Panc1 (cell line): Measurements from ENCODE around the gene TSKU. TPM values are rescaled to one million over a fixed set of nuclear protein-coding genes. Genes with fewer than 3 reads are reported as not detected.

Experiments used
- ATAC-seq: fragments of 200-7000 bp; cut with Tn5 transposase; 2 replicates; pipeline ENCODE4 v1.9.1; 2020; ENCODE audit warnings: mild to moderate bottlenecking, moderate library complexity
- BruUV-seq: library from RNA; stranded (reverse); fragments of 400-500 nt; replicated peaks from 2 replicates; lab custom pipeline; 2021; lab: Mats Ljungman, UMichigan
- CTCF ChIA-PET: fragments of 300-600 bp; sonication (Branson Sonifier 250); formaldehyde crosslinking; loops from one replicate; lab custom pipeline; 2022; ENCODE audit warnings: antibody characterized with exemption; lab: Charles Lee
- POLR2A ChIA-PET: fragments of 300-600 bp; sonication (Branson Sonifier 250); formaldehyde crosslinking; loops from one replicate; lab custom pipeline; 2022; ENCODE audit warnings: antibody characterized with exemption; lab: Charles Lee
- DNase-seq: peaks from one replicate; pipeline ENCODE4 v3.0.0-alpha.2; 2010; ENCODE audit warnings: low read depth, low spot score
- H3K27ac ChIP-seq: 2 replicates; pipeline ENCODE4 v1.5.1; 2011; ENCODE audit warnings: mild to moderate bottlenecking, low read length, inconsistent platforms
- H3K27me3 ChIP-seq: fragments of 200-500 bp; sonication (Bioruptor generic); 2 replicates; pipeline ENCODE4 v1.6.0; 2014; ENCODE audit warnings: low read length, inconsistent platforms; ENCODE audit not compliant: control insufficient read depth, insufficient read depth
- H3K36me3 ChIP-seq: fragments of 200-500 bp; sonication (Bioruptor generic); 2 replicates; pipeline ENCODE4 v1.5.1; 2014; ENCODE audit warnings: inconsistent platforms, mild to moderate bottlenecking, low read length, moderate library complexity; ENCODE audit not compliant: control insufficient read depth, insufficient read depth
- H3K4me1 ChIP-seq: 2 replicates; pipeline ENCODE4 v1.5.1; 2011; ENCODE audit warnings: inconsistent platforms, mild to moderate bottlenecking, low read length, moderate library complexity; ENCODE audit not compliant: control insufficient read depth, insufficient read depth
- H3K4me3 ChIP-seq, 2 experiments: 2 replicates each; pipeline ENCODE4 v1.5.1; 2011 to 2012; ENCODE audit warnings: low read depth in 2 of 2, low read length in 2 of 2, mild to moderate bottlenecking in 2 of 2, inconsistent platforms in 1 of 2, moderate library complexity in 1 of 2
- H3K9me3 ChIP-seq: fragments of 200-500 bp; sonication (Bioruptor generic); 2 replicates; pipeline ENCODE4 v1.5.1; 2014; ENCODE audit warnings: low read depth, mild to moderate bottlenecking, inconsistent platforms, low read length, moderate library complexity; ENCODE audit not compliant: control insufficient read depth, insufficient read depth
- POLR2AphosphoS5 ChIP-seq: IDR thresholded peaks from 2 replicates; pipeline ENCODE4 v1.6.1; 2012; ENCODE audit warnings: mild to moderate bottlenecking, low read depth, low read length, moderate library complexity
- SIN3A ChIP-seq: IDR thresholded peaks from 2 replicates; pipeline ENCODE4 v1.6.1; 2012; ENCODE audit warnings: low read depth, mild to moderate bottlenecking, low read length, moderate library complexity, borderline replicate concordance; ENCODE audit not compliant: insufficient read depth
- TCF7L2 ChIP-seq: IDR thresholded peaks from 2 replicates; pipeline ENCODE4 v1.6.1; 2011; ENCODE audit warnings: mild to moderate bottlenecking, low read depth, low read length, inconsistent platforms
- in situ Hi-C: cut with HindIII; loops from 2 replicates; pipeline ENCODE4 v1.10.0; 2016; ENCODE audit warnings: low sequenced_read_pairs, low pct_unique_long_range_greater_than_20kb
- intact Hi-C: fragments of 100-400 bp; cut with micrococcal nuclease; formaldehyde crosslinking; loops from one replicate; pipeline ENCODE4 v1.10.0; 2022; ENCODE audit not compliant: unreplicated experiment
- total RNA-seq: library from RNA; stranded (reverse); gene quantifications from one replicate; pipeline ENCODE4 v1.2.1, GENCODE V29; 2021; ENCODE audit not compliant: unreplicated experiment
- TF ChIP-seq, protein P1 (sequence below), 2 experiments: IDR thresholded peaks; 2 replicates each; pipeline ENCODE4 v1.6.1; 2011 to 2012; ENCODE audit warnings: low read depth in 2 of 2, control low read depth in 1 of 2, low read length in 1 of 2, mild to moderate bottlenecking in 1 of 2, moderate library complexity in 1 of 2; ENCODE audit not compliant: insufficient read depth in 1 of 2
- TF ChIP-seq, protein P2 (sequence below): fragments of 450-650 bp; IDR thresholded peaks from 2 replicates; pipeline ENCODE4 v1.5.1; 2017; ENCODE audit warnings: mild to moderate bottlenecking

TSKU gene
- total RNA-seq, 1 experiment from 2014 or later = 31.4 TPM

DNA sequence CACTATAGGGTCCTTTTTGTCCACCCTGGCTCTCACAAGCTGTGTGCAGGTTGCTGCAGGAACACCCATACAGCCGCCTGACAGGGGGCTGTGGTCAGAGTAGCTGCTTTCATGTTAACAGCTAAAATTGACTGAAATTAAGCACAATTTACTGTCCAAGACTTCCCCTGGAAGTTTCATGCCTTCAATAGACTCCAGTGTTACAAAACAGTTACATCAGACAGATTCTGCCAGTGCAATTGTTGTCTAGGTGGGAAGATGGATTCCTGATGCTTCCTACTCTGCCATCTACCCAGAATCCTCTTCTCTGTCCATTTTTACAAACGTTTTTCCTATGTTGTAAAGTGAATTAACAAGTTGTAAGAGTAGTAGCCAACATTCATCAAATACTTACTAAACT lies 5.3 kb upstream of the TSKU start:
- ChIA-PET CTCF (no interaction called here), POLR2A (no interaction called here)
- no TSS peak for BruUV-seq
- ATAC-seq (no peak), DNase-seq (no peak)
- intact Hi-C loops (no loop called here), in situ Hi-C loops (no loop called here)
- no peak for TF ChIP-seq SIN3A
- TF ChIP-seq, protein P1, sequence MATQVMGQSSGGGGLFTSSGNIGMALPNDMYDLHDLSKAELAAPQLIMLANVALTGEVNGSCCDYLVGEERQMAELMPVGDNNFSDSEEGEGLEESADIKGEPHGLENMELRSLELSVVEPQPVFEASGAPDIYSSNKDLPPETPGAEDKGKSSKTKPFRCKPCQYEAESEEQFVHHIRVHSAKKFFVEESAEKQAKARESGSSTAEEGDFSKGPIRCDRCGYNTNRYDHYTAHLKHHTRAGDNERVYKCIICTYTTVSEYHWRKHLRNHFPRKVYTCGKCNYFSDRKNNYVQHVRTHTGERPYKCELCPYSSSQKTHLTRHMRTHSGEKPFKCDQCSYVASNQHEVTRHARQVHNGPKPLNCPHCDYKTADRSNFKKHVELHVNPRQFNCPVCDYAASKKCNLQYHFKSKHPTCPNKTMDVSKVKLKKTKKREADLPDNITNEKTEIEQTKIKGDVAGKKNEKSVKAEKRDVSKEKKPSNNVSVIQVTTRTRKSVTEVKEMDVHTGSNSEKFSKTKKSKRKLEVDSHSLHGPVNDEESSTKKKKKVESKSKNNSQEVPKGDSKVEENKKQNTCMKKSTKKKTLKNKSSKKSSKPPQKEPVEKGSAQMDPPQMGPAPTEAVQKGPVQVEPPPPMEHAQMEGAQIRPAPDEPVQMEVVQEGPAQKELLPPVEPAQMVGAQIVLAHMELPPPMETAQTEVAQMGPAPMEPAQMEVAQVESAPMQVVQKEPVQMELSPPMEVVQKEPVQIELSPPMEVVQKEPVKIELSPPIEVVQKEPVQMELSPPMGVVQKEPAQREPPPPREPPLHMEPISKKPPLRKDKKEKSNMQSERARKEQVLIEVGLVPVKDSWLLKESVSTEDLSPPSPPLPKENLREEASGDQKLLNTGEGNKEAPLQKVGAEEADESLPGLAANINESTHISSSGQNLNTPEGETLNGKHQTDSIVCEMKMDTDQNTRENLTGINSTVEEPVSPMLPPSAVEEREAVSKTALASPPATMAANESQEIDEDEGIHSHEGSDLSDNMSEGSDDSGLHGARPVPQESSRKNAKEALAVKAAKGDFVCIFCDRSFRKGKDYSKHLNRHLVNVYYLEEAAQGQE (IDR thresholded peaks at IDR 0.05; ENCODE audit: insufficient read depth in 1 of 2, low read depth in 2 of 2, low read length in 1 of 2) = no peak
- no peak for TF ChIP-seq POLR2AphosphoS5
- TF ChIP-seq TCF7L2 = no peak
- TF ChIP-seq, protein P2, sequence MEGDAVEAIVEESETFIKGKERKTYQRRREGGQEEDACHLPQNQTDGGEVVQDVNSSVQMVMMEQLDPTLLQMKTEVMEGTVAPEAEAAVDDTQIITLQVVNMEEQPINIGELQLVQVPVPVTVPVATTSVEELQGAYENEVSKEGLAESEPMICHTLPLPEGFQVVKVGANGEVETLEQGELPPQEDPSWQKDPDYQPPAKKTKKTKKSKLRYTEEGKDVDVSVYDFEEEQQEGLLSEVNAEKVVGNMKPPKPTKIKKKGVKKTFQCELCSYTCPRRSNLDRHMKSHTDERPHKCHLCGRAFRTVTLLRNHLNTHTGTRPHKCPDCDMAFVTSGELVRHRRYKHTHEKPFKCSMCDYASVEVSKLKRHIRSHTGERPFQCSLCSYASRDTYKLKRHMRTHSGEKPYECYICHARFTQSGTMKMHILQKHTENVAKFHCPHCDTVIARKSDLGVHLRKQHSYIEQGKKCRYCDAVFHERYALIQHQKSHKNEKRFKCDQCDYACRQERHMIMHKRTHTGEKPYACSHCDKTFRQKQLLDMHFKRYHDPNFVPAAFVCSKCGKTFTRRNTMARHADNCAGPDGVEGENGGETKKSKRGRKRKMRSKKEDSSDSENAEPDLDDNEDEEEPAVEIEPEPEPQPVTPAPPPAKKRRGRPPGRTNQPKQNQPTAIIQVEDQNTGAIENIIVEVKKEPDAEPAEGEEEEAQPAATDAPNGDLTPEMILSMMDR = no peak
- Histone ChIP-seq H3K9me3 (peaks cover 16% of the 10 kb centered on the region; the same call in 1 of the 2 replicates), H3K4me1 (peaks cover 6% of the 10 kb centered on the region; the same call in 1 of the 2 replicates), H3K36me3 (no peaks in the 10 kb centered on the region; the same call in 1 of the 2 replicates), H3K27ac (no peak overlapping the region), H3K27me3 (no peaks in the 10 kb centered on the region), H3K4me3 (no peak overlapping the region)

DNA sequence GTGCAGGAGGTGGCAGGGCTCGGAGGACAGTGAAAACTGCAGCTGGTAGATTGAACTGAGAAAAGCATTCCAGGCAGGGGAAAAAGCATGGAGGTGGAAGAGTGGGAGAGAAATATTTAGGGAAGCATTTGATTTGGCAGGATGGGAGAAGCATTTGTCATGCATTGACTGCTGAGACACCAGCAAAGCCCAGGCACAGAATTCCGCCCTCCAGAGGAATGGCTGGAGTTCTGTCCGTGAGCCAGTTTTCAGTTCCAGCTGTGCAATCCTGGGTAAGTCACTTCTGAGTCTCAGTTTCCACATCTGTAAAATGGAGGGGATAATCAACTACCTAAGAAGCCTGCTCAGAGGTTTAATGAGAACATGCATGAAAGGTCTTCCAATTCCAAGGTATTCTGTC lies 4.3 kb upstream of the TSKU start:
- Histone ChIP-seq H3K9me3 (peaks cover 16% of the 10 kb centered on the region; the same call in 1 of the 2 replicates), H3K4me1 (peaks cover 6% of the 10 kb centered on the region; the same call in 1 of the 2 replicates), H3K27ac (no peak overlapping the region), H3K36me3 (no peaks in the 10 kb centered on the region; the same call in 1 of the 2 replicates), H3K27me3 (no peaks in the 10 kb centered on the region), H3K4me3 (no peak overlapping the region)
- ChIA-PET POLR2A (no interaction called here), CTCF (no interaction called here)
- no TSS peak for BruUV-seq
- no peak for TF ChIP-seq POLR2AphosphoS5
- TF ChIP-seq, protein P2 = no peak
- intact Hi-C loops (no loop called here), in situ Hi-C loops (no loop called here)
- ATAC-seq (no peak), DNase-seq (no peak)
